Inflammatory macrophage treated with lipopolysaccharide for 4 hours (primary cell): ENCODE measurements around the gene MANF.

ENCODE experiments used
- DNase-seq: peaks from one replicate; pipeline ENCODE4 v3.0.0-alpha.2; 2020

MANF gene

DNA sequence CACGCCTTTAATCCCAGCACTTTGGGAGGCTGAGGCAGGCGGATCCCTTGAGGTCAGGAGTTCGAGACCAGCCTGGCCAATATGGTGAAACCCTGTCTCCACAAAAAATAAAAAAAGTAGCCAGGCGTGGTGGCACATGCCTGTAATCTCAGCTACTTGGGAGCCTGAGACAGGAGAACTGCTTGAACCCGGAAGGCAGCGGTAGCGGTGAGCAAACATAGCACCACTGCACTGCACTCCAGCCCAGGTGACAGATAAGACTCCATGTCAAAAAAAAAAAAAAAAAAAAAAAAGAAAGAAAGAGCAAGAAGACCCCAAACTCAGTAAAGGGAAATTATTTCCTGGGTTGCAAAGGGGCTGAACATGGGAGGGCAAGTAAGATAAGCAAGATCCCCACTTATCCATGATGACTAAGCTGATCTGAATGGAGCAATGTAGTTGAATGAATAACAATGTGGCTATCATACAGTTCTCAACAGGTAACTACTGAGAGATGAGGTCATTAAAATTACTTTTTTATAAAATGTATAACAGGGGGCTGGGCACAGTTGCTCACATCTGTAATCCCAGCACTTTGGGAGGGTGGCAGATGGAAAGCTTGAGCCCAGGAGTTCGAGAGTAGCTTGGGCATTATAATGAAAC is 52.0 kb downstream of the MANF start:
- no peak for DNase-seq
